Activated T-cell treated with anti-CD3 and anti-CD28 coated beads, Interleukin-2, amount 50 U/mL, for 24 hours (primary cell): ENCODE data around the gene MED31.

Experiments
- DNase-seq: peaks from one replicate; pipeline ENCODE4 v3.0.0-alpha.2; 2020
- H3K27ac Mint-ChIP-seq: 2 replicates; pipeline ENCODE4 v1.8.0; 2020; ENCODE audit warnings: mild to moderate bottlenecking, mixed read lengths
- H3K27me3 Mint-ChIP-seq: 2 replicates; pipeline ENCODE4 v1.8.0; 2020; ENCODE audit warnings: mixed read lengths
- H3K36me3 Mint-ChIP-seq: 2 replicates; pipeline ENCODE4 v1.8.0; 2020; ENCODE audit warnings: low read depth, mixed read lengths
- H3K4me1 Mint-ChIP-seq: 2 replicates; pipeline ENCODE4 v1.8.0; 2020; ENCODE audit warnings: low read depth, mixed read lengths
- H3K4me3 Mint-ChIP-seq: 2 replicates; pipeline ENCODE4 v1.8.0; 2020; ENCODE audit warnings: mild to moderate bottlenecking, moderate library complexity, mixed read lengths
- H3K9me3 Mint-ChIP-seq: 2 replicates; pipeline ENCODE4 v1.8.0; 2020; ENCODE audit warnings: mixed read lengths

The MED31 gene

GRCh38 chr17:6636616-6637457 is 14.6 kb downstream of the MED31 start:
- Mint-ChIP-seq H3K9me3 (no peaks in the 10 kb centered on the region), H3K4me1 (peaks cover 31% of the 10 kb centered on the region), H3K36me3 (peaks cover 56% of the 10 kb centered on the region), H3K4me3 (no peak overlapping the region), H3K27ac (no peak overlapping the region), H3K27me3 (no peaks in the 10 kb centered on the region)
- no peak for DNase-seq

- DNase-seq: no peak
- H3K9me3 Mint-ChIP-seq: no peaks in the 10 kb centered on the region
- H3K36me3 Mint-ChIP-seq: peaks cover 54% of the 10 kb centered on the region
- H3K27ac Mint-ChIP-seq: no peak overlapping the region
- H3K4me1 Mint-ChIP-seq: peaks cover 26% of the 10 kb centered on the region
- H3K27me3 Mint-ChIP-seq: no peaks in the 10 kb centered on the region
- no peak overlapping the region for H3K4me3 Mint-ChIP-seq
Observed at GRCh38 chr17:6636105-6636504, 15.3 kb downstream of the MED31 start.

- Mint-ChIP-seq H3K9me3 (no peaks in the 10 kb centered on the region), H3K36me3 (peaks cover 67% of the 10 kb centered on the region), H3K4me3 (no peak overlapping the region), H3K4me1 (peaks cover 15% of the 10 kb centered on the region), H3K27ac (no peak overlapping the region), H3K27me3 (no peaks in the 10 kb centered on the region)
- DNase-seq: no peak
Observed at GRCh38 chr17:6633263-6633662, 18.1 kb downstream of the MED31 start.

GRCh38 chr17:6632530-6632929 is 18.9 kb downstream of the MED31 start:
- no peaks in the 10 kb centered on the region for H3K27me3 Mint-ChIP-seq
- H3K27ac Mint-ChIP-seq: no peak overlapping the region
- H3K4me3 Mint-ChIP-seq: no peak overlapping the region
- H3K4me1 Mint-ChIP-seq: peaks cover 8% of the 10 kb centered on the region
- H3K9me3 Mint-ChIP-seq: no peaks in the 10 kb centered on the region
- DNase-seq: no peak
- H3K36me3 Mint-ChIP-seq: peaks cover 74% of the 10 kb centered on the region

- Mint-ChIP-seq H3K36me3 (peaks cover 93% of the 10 kb centered on the region), H3K27ac (no peak overlapping the region)
Observed at GRCh38 chr17:6630390-6630789, 21.0 kb downstream of the MED31 start.

GRCh38 chr17:6627019-6627418 is 24.4 kb downstream of the MED31 start:
- DNase-seq: no peak
- H3K9me3 Mint-ChIP-seq: no peaks in the 10 kb centered on the region
- peaks cover 2% of the 10 kb centered on the region for H3K4me1 Mint-ChIP-seq
- no peaks in the 10 kb centered on the region for H3K27me3 Mint-ChIP-seq
- no peak overlapping the region for H3K4me3 Mint-ChIP-seq
- H3K27ac Mint-ChIP-seq: no peak overlapping the region
- peaks cover 95% of the 10 kb centered on the region for H3K36me3 Mint-ChIP-seq

More at GRCh38 chr17:6630390-6630789, 21.0 kb downstream of the MED31 start:
- no peaks in the 10 kb centered on the region for H3K9me3 Mint-ChIP-seq
- H3K4me1 Mint-ChIP-seq: peaks cover 4% of the 10 kb centered on the region
- H3K4me3 Mint-ChIP-seq: no peak overlapping the region
- DNase-seq: no peak
- no peaks in the 10 kb centered on the region for H3K27me3 Mint-ChIP-seq

GRCh38 chr17:6626616-6627015 is 24.8 kb downstream of the MED31 start:
- H3K9me3 Mint-ChIP-seq: no peaks in the 10 kb centered on the region
- H3K27ac Mint-ChIP-seq: no peak overlapping the region
- H3K27me3 Mint-ChIP-seq: no peaks in the 10 kb centered on the region
- H3K4me3 Mint-ChIP-seq: no peak overlapping the region
- no peak for DNase-seq
- peaks cover 96% of the 10 kb centered on the region for H3K36me3 Mint-ChIP-seq
- peaks cover 2% of the 10 kb centered on the region for H3K4me1 Mint-ChIP-seq

- Mint-ChIP-seq H3K36me3 (peaks cover 96% of the 10 kb centered on the region), H3K4me3 (no peak overlapping the region), H3K9me3 (no peaks in the 10 kb centered on the region), H3K27ac (no peak overlapping the region), H3K27me3 (no peaks in the 10 kb centered on the region), H3K4me1 (no peaks in the 10 kb centered on the region)
- DNase-seq: no peak
Observed at GRCh38 chr17:6623941-6624340, 27.5 kb downstream of the MED31 start.

GRCh38 chr17:6611231-6611630 is 40.2 kb downstream of the MED31 start:
- no peak overlapping the region for H3K4me3 Mint-ChIP-seq
- H3K27ac Mint-ChIP-seq: no peak overlapping the region
- no peaks in the 10 kb centered on the region for H3K27me3 Mint-ChIP-seq
- no peaks in the 10 kb centered on the region for H3K9me3 Mint-ChIP-seq
- no peak for DNase-seq
- H3K4me1 Mint-ChIP-seq: peaks cover 2% of the 10 kb centered on the region
- peaks cover 86% of the 10 kb centered on the region for H3K36me3 Mint-ChIP-seq

- Mint-ChIP-seq H3K27ac (no peak overlapping the region), H3K9me3 (no peaks in the 10 kb centered on the region), H3K4me3 (no peak overlapping the region), H3K36me3 (peaks cover 88% of the 10 kb centered on the region), H3K27me3 (no peaks in the 10 kb centered on the region), H3K4me1 (peaks cover 2% of the 10 kb centered on the region)
- no peak for DNase-seq
Observed at GRCh38 chr17:6610011-6610410, 41.4 kb downstream of the MED31 start.

- Mint-ChIP-seq H3K36me3 (peaks cover 90% of the 10 kb centered on the region), H3K27ac (no peak overlapping the region), H3K9me3 (no peaks in the 10 kb centered on the region), H3K4me1 (no peaks in the 10 kb centered on the region), H3K4me3 (no peak overlapping the region), H3K27me3 (no peaks in the 10 kb centered on the region)
- DNase-seq: no peak
Observed at GRCh38 chr17:6608321-6608720, 43.1 kb downstream of the MED31 start.

- Mint-ChIP-seq H3K4me3 (no peak overlapping the region), H3K27ac (no peak overlapping the region), H3K9me3 (no peaks in the 10 kb centered on the region), H3K27me3 (no peaks in the 10 kb centered on the region), H3K36me3 (peaks cover 98% of the 10 kb centered on the region), H3K4me1 (no peaks in the 10 kb centered on the region)
- no peak for DNase-seq
Observed at GRCh38 chr17:6605142-6605541, 46.3 kb downstream of the MED31 start.

- DNase-seq: no peak
- peaks cover 97% of the 10 kb centered on the region for H3K36me3 Mint-ChIP-seq
- H3K27me3 Mint-ChIP-seq: no peaks in the 10 kb centered on the region
- H3K9me3 Mint-ChIP-seq: no peaks in the 10 kb centered on the region
- H3K4me3 Mint-ChIP-seq: no peak overlapping the region
- H3K27ac Mint-ChIP-seq: no peak overlapping the region
- no peaks in the 10 kb centered on the region for H3K4me1 Mint-ChIP-seq
Observed at GRCh38 chr17:6603744-6604325, 47.6 kb downstream of the MED31 start.

GRCh38 chr17:6602141-6602540 is 49.3 kb downstream of the MED31 start:
- no peaks in the 10 kb centered on the region for H3K4me1 Mint-ChIP-seq
- no peak overlapping the region for H3K4me3 Mint-ChIP-seq

GRCh38 chr17:6599364-6599763 is 52.0 kb downstream of the MED31 start:
- H3K4me3 Mint-ChIP-seq: no peak overlapping the region
- H3K27me3 Mint-ChIP-seq: no peaks in the 10 kb centered on the region
- no peak overlapping the region for H3K27ac Mint-ChIP-seq

More at GRCh38 chr17:6602141-6602540, 49.3 kb downstream of the MED31 start:
- Mint-ChIP-seq H3K27ac (no peak overlapping the region), H3K27me3 (no peaks in the 10 kb centered on the region), H3K9me3 (no peaks in the 10 kb centered on the region), H3K36me3 (peaks cover 98% of the 10 kb centered on the region)
- no peak for DNase-seq

More at GRCh38 chr17:6599364-6599763, 52.0 kb downstream of the MED31 start:
- peaks cover 98% of the 10 kb centered on the region for H3K36me3 Mint-ChIP-seq
- H3K4me1 Mint-ChIP-seq: no peaks in the 10 kb centered on the region
- DNase-seq: no peak
- no peaks in the 10 kb centered on the region for H3K9me3 Mint-ChIP-seq
